Sigmoid colon (tissue), 7 donors: ENCODE measurements around the gene GRXCR1. TPM values are rescaled to one million over a fixed set of nuclear protein-coding genes. Genes with fewer than 3 reads are reported as not detected.

Experiments used
- DNase-seq: peaks from one replicate; pipeline ENCODE4 v3.0.0-alpha.2; 2019
- H3K27ac ChIP-seq, 4 donors: fragments of 200-600 bp; sonication (generic); one replicate each; pipeline ENCODE4 v1.5.1; 2016 to 2019; ENCODE audit warnings: mild to moderate bottlenecking in 1 of 4
- H3K27me3 ChIP-seq, 3 donors: fragments of 200-600 bp; sonication (generic); one replicate each; pipeline ENCODE4 v1.5.1; 2019; ENCODE audit warnings: mild to moderate bottlenecking in 1 of 3
- H3K36me3 ChIP-seq, 4 donors: fragments of 200-600 bp; sonication (generic); one replicate each; pipeline ENCODE4 v1.5.1; 2016 to 2019
- H3K4me1 ChIP-seq, 4 donors: fragments of 200-600 bp; sonication (generic); one replicate each; pipeline ENCODE4 v1.5.1; 2017 to 2019
- H3K4me3 ChIP-seq, 4 donors: fragments of 200-600 bp; sonication (generic); one replicate each; pipeline ENCODE4 v1.5.1; 2017 to 2019; ENCODE audit warnings: mild to moderate bottlenecking in 2 of 4, moderate library complexity in 1 of 4
- H3K9me3 ChIP-seq, 4 donors: fragments of 200-600 bp in 3 of 4; sonication (generic) in 3 of 4; one replicate each; pipeline versions ENCODE4 v1.5.1 to v1.6.1; 2013 to 2019
- CTCF ChIP-seq, 4 experiments: fragments of 450-650 bp in 3 of 4; fragments of 200-600 bp in 1 of 4; IDR thresholded peaks; one replicate each; pipeline ENCODE4 v1.5.1; 2016 to 2019; ENCODE audit warnings: antibody characterized with exemption in 4 of 4, mild to moderate bottlenecking in 3 of 4, moderate library complexity in 2 of 4
- EP300 ChIP-seq, 4 donors: sonication (generic); formaldehyde crosslinking; IDR thresholded peaks; one replicate each; pipeline ENCODE4 v1.6.1; 2017; ENCODE audit warnings: antibody characterized with exemption in 4 of 4
- POLR2A ChIP-seq, 2 donors: fragments of 450-650 bp; IDR thresholded peaks; one replicate each; pipeline ENCODE4 v1.6.1; 2016; ENCODE audit warnings: antibody characterized with exemption in 2 of 2, mild to moderate bottlenecking in 2 of 2, moderate library complexity in 2 of 2
- POLR2AphosphoS5 ChIP-seq, 4 donors: sonication (generic); formaldehyde crosslinking; IDR thresholded peaks; one replicate each; pipeline ENCODE4 v1.6.1; 2017; ENCODE audit warnings: antibody characterized with exemption in 4 of 4
- WGBS, 2 donors: extraction: QIAGEN DNeasy Blood & Tissue Kit; methylation state at CpG; one replicate each; pipeline ENCODE4 v1.1.7; 2013; 5-methylcytosine and 5-hydroxymethylcytosine counted together
- intact Hi-C: fragments of 100-400 bp; cut with DNase I; formaldehyde crosslinking; loops from one replicate; pipeline ENCODE4 v1.15.1; 2023
- polyA plus RNA-seq, 3 donors: library from polyadenylated mRNA; stranded (reverse); fragments of 200-250 nt; gene quantifications; one replicate each; pipeline ENCODE4 v1.2.3, GENCODE V29; 2013
- total RNA-seq, 4 donors: library from RNA; depleted of rRNA; stranded (reverse); fragments of >200 nt; gene quantifications; one replicate each; pipeline ENCODE4 v1.1.0, GENCODE V29; 2016
- donor health status: healthy with polysubstance abuse.
- donor health status: Bipolar disorder and iron deficiency.
- donor health status: healthy.

GRXCR1 gene
- total and polyA plus RNA-seq, 7 donors: not detected

- 58 to 71% methylated on average over 2 of the region's 2 CpGs for WGBS, 2 donors
- intact Hi-C loops: no loop called here
- Histone ChIP-seq H3K4me1 (no peaks in the 10 kb centered on the region), H3K27me3 (no peaks in the 10 kb centered on the region), H3K9me3 (peaks cover 0 to 4% (median 0%) of the 10 kb centered on the region in 4 donors), H3K4me3 (no peak overlapping the region), H3K36me3 (no peaks in the 10 kb centered on the region), H3K27ac (no peak overlapping the region)
- TF ChIP-seq CTCF (IDR thresholded peaks at IDR 0.05) (no peak), POLR2A (IDR thresholded peaks at IDR 0.05) (no peak), EP300 (IDR thresholded peaks at IDR 0.05) (no peak), POLR2AphosphoS5 (IDR thresholded peaks at IDR 0.05) (no peak)
- no peak for DNase-seq
Measured at GRCh38 chr4:42891644-42892043, 869 bp upstream of the GRXCR1 start.

DNA sequence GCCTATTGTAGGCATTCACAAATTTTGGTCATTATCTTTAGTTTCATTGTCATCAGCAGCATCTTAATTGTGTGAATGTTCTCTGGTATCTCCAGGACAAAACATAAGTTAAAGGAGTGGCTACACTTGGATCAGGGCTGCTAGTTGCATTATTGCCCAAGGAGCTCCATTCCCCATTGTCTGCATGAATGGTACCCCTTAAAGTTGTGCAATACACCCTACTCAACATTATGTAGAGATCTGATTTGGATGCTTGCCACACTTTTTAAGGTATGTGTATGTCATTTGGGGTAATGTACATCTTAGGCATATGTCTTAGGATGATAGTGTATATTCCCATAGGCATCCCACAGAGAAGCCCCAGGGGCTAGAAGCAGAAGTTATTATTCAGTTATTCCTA is 2.9 kb downstream of the GRXCR1 start:
- H3K4me1 ChIP-seq: no peaks in the 10 kb centered on the region
- no peak overlapping the region for H3K27ac ChIP-seq
- intact Hi-C loops: no loop called here
- H3K36me3 ChIP-seq: no peaks in the 10 kb centered on the region
- no peak for DNase-seq
- no peaks in the 10 kb centered on the region for H3K9me3 ChIP-seq
- no peak overlapping the region for H3K4me3 ChIP-seq
- no peaks in the 10 kb centered on the region for H3K27me3 ChIP-seq
- TF ChIP-seq CTCF (IDR thresholded peaks at IDR 0.05) (no peak), POLR2A (IDR thresholded peaks at IDR 0.05) (no peak), EP300 (IDR thresholded peaks at IDR 0.05) (no peak), POLR2AphosphoS5 (IDR thresholded peaks at IDR 0.05) (no peak)

DNA sequence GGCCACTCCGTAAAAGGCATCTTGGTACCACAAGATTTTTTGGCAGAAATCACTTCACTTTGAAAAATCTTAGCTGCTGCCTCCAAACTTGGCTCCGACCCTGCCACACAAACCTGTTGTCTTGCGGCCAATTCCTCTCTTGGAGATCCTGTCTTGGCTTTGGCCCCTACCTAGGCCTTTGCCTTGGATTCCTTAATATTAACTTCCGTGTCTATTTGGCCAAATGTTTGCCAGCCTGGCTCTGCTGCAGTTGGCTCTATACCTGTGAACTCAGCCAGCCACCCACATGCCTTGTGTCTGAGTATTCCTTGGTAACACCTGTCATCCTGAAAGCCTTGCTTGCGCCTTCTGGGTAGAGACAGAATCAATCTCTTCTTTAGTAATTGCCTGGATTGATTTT is 12.5 kb downstream of the GRXCR1 start:
- Histone ChIP-seq H3K27ac (no peak overlapping the region), H3K4me3 (no peak overlapping the region), H3K36me3 (no peaks in the 10 kb centered on the region), H3K4me1 (peaks cover 0 to 18% (median 6%) of the 10 kb centered on the region in 4 donors), H3K9me3 (no peaks in the 10 kb centered on the region), H3K27me3 (no peaks in the 10 kb centered on the region)
- no peak for TF ChIP-seq POLR2AphosphoS5 (IDR thresholded peaks at IDR 0.05)
- no peak for TF ChIP-seq CTCF (IDR thresholded peaks at IDR 0.05)
- TF ChIP-seq EP300 (IDR thresholded peaks at IDR 0.05): no peak
- 92% methylated on average over 5 of the region's 5 CpGs for WGBS, 2 donors
- intact Hi-C loops: no loop called here
- no peak for DNase-seq

- 94 to 98% methylated on average over 3 of the region's 3 CpGs for WGBS, 2 donors
- Histone ChIP-seq H3K4me1 (peaks cover 0 to 23% (median 6%) of the 10 kb centered on the region in 4 donors), H3K9me3 (no peaks in the 10 kb centered on the region), H3K4me3 (no peak overlapping the region), H3K27me3 (no peaks in the 10 kb centered on the region), H3K27ac (no peak overlapping the region), H3K36me3 (no peaks in the 10 kb centered on the region)
- intact Hi-C loops: no loop called here
- DNase-seq: no peak
- no peak for TF ChIP-seq POLR2AphosphoS5 (IDR thresholded peaks at IDR 0.05)
- TF ChIP-seq POLR2A (IDR thresholded peaks at IDR 0.05): no peak
- TF ChIP-seq EP300 (IDR thresholded peaks at IDR 0.05): no peak
- TF ChIP-seq CTCF (IDR thresholded peaks at IDR 0.05): no peak
Measured at GRCh38 chr4:42905591-42905990, 13.1 kb downstream of the GRXCR1 start.

- Histone ChIP-seq H3K36me3 (no peaks in the 10 kb centered on the region), H3K9me3 (no peaks in the 10 kb centered on the region), H3K27ac (peak overlapping the region in 1 of 4 donors; percentile 73), H3K4me1 (peaks cover 0 to 27% (median 6%) of the 10 kb centered on the region in 4 donors), H3K27me3 (no peaks in the 10 kb centered on the region), H3K4me3 (no peak overlapping the region)
- TF ChIP-seq POLR2AphosphoS5 (IDR thresholded peaks at IDR 0.05): no peak
- TF ChIP-seq CTCF (IDR thresholded peaks at IDR 0.05): no peak
- no peak for TF ChIP-seq EP300 (IDR thresholded peaks at IDR 0.05)
- TF ChIP-seq POLR2A (IDR thresholded peaks at IDR 0.05): no peak
- intact Hi-C loops: no loop called here
- DNase-seq: no peak
- 95% methylated on average over 1 of the region's 1 CpG for WGBS, 2 donors
Measured at GRCh38 chr4:42906341-42906740, 13.8 kb downstream of the GRXCR1 start.
